K562 (cell line): ENCODE results near the gene BCO2. TPM values are rescaled to one million over a fixed set of nuclear protein-coding genes. Genes with fewer than 3 reads are reported as not detected.

Experiments
- ATAC-seq: fragments of 200-7000 bp; cut with Tn5 transposase; 3 replicates; pipeline ENCODE4 v1.9.1; 2020; ENCODE audit warnings: moderate library complexity
- BruUV-seq: library from RNA; stranded (reverse); fragments of 400-500 nt; replicated peaks from 2 replicates; lab custom pipeline; 2021; lab: Mats Ljungman, UMichigan
- CTCF ChIA-PET: fragments of 300-600 bp; formaldehyde crosslinking; extraction: SDS; loops from one replicate; lab custom pipeline; 2021; ENCODE audit warnings: low intra/inter-chr PET ratio; lab: Yijun Ruan, JAX
- POLR2A ChIA-PET: fragments of 300-600, 350-650 bp; sonication (Branson Sonifier 250); formaldehyde crosslinking; extraction: SDS; loops from one replicate; lab custom pipeline; 2021; ENCODE audit warnings: antibody characterized with exemption, inconsistent platforms; lab: Yijun Ruan, JAX
- DNase-seq, 4 experiments: peaks; one replicate each; pipeline versions ENCODE4 v3.0.0 to v3.0.0-alpha.2; 2011 to 2018; ENCODE audit warnings: low spot score in 3 of 4, mixed read lengths in 3 of 4; ENCODE audit errors: extremely low read depth in 1 of 4
- FAIRE-seq: peaks from 2 replicates; lab custom pipeline; 2011; peaks lifted over from hg19 to GRCh38; lab: Jason Lieb, UNC
- H2AFZ ChIP-seq: 2 replicates; pipeline ENCODE4 v1.6.0; 2011; ENCODE audit warnings: low read depth, low read length, control low read depth, inconsistent platforms
- H3K27ac ChIP-seq: fragments of 200-600 bp; 3 replicates; pipeline ENCODE4 v1.8.0; 2011; ENCODE audit warnings: low read depth, mild to moderate bottlenecking, control low read depth, inconsistent platforms, low read length, moderate library complexity, mixed read lengths; ENCODE audit errors: extremely low read depth
- H3K27me3 ChIP-seq, 2 experiments: fragments of 300-600 bp in 1 of 2; 2 replicates in 1 of 2; 3 replicates in 1 of 2; pipeline versions ENCODE4 v1.6.0 to v1.8.0; 2011; ENCODE audit warnings: inconsistent platforms in 2 of 2, low read length in 2 of 2, mild to moderate bottlenecking in 1 of 2, mixed read lengths in 1 of 2, moderate library complexity in 1 of 2; ENCODE audit not compliant: control insufficient read depth in 2 of 2, insufficient read depth in 2 of 2
- H3K36me3 ChIP-seq: fragments of 300-600 bp; 3 replicates; pipeline ENCODE4 v1.8.0; 2011; ENCODE audit warnings: mild to moderate bottlenecking, low read length, inconsistent platforms; ENCODE audit not compliant: control insufficient read depth, insufficient read depth
- H3K4me1 ChIP-seq, 2 experiments: fragments of 200-600 bp in 1 of 2; replicated peaks in 1 of 2; 2 replicates in 1 of 2; 3 replicates in 1 of 2; pipeline versions ENCODE4 v1.5.1 to v1.8.0; 2011; ENCODE audit warnings: inconsistent platforms in 2 of 2, low read length in 2 of 2, mild to moderate bottlenecking in 1 of 2, mixed read lengths in 1 of 2, moderate library complexity in 1 of 2; ENCODE audit not compliant: control insufficient read depth in 2 of 2, insufficient read depth in 2 of 2
- H3K4me2 ChIP-seq: 2 replicates; pipeline ENCODE4 v1.6.1; 2011; ENCODE audit warnings: low read length, control low read depth, inconsistent platforms, mixed read lengths; ENCODE audit not compliant: insufficient read depth
- H3K4me3 ChIP-seq: fragments of 200-600 bp; sonication (generic), shearing (Covaris generic); 2 replicates; pipeline ENCODE4 v1.5.1; 2016; ENCODE audit warnings: control low read depth, inconsistent platforms
- H3K79me2 ChIP-seq: fragments of 200-600 bp; 3 replicates; pipeline ENCODE4 v1.8.0; 2011; ENCODE audit warnings: low read length, inconsistent platforms; ENCODE audit not compliant: control insufficient read depth, insufficient read depth
- H3K9ac ChIP-seq, 2 experiments: 2 replicates each; pipeline versions ENCODE4 v1.6.0 to v1.6.1; 2011; ENCODE audit warnings: low read depth in 2 of 2, low read length in 2 of 2, control low read depth in 1 of 2, inconsistent platforms in 1 of 2, mild to moderate bottlenecking in 1 of 2, mixed read lengths in 1 of 2; ENCODE audit not compliant: insufficient read depth in 1 of 2
- H3K9me1 ChIP-seq: one replicate; pipeline ENCODE4 v1.6.0; 2011; ENCODE audit warnings: inconsistent platforms, mild to moderate bottlenecking, low read length, moderate library complexity; ENCODE audit not compliant: control insufficient read depth, insufficient read depth
- H3K9me3 ChIP-seq: replicated peaks from 2 replicates; pipeline ENCODE4 v1.5.1; 2011; ENCODE audit warnings: low read depth, low read length, inconsistent platforms; ENCODE audit not compliant: control insufficient read depth, insufficient read depth
- H4K20me1 ChIP-seq: replicated peaks from 2 replicates; pipeline ENCODE4 v1.6.1; 2011; ENCODE audit warnings: low read length, inconsistent platforms, mixed read lengths; ENCODE audit not compliant: control insufficient read depth, insufficient read depth
- MBD1 ChIP-seq: fragments of 250-450 bp; sonication (Bioruptor Pico); IDR thresholded peaks from 2 replicates; pipeline ENCODE4 v1.8.0; 2022; ENCODE audit warnings: inconsistent platforms
- RBM14 ChIP-seq: fragments of 200-400 bp; formaldehyde crosslinking; IDR thresholded peaks from 2 replicates; pipeline ENCODE4 v1.6.1; 2018; ENCODE audit warnings: low read depth, mild to moderate bottlenecking, low read length, moderate library complexity, borderline replicate concordance; ENCODE audit not compliant: insufficient read depth
- STAT5B ChIP-seq: fragments of 250-450 bp; sonication (Bioruptor Pico); IDR thresholded peaks from 2 replicates; pipeline ENCODE4 v1.8.0; 2021; ENCODE audit warnings: mild to moderate bottlenecking, inconsistent platforms
- TCF3 ChIP-seq: sonication (generic); formaldehyde crosslinking; IDR thresholded peaks from 2 replicates; pipeline ENCODE4 v1.4.0; 2020; ENCODE audit warnings: mild to moderate bottlenecking, missing genetic modification reagents
- TCF7L2 ChIP-seq: fragments of 150-350 bp; IDR thresholded peaks from 2 replicates; pipeline ENCODE4 v1.6.1; 2016; ENCODE audit warnings: low read depth, mild to moderate bottlenecking, low read length, moderate library complexity
- TFE3 ChIP-seq: fragments of 450-650 bp; formaldehyde crosslinking; IDR thresholded peaks from 2 replicates; pipeline ENCODE4 v1.4.0; 2020; ENCODE audit warnings: mild to moderate bottlenecking, mixed read lengths
- TOE1 ChIP-seq, 2 experiments: fragments of 450-650 bp in 1 of 2; sonication (generic) in 1 of 2; formaldehyde crosslinking in 1 of 2; IDR thresholded peaks; 2 replicates each; pipeline versions ENCODE4 v1.7.1 to v1.8.0; 2016 to 2022; ENCODE audit warnings: borderline replicate concordance in 2 of 2, mild to moderate bottlenecking in 2 of 2, antibody characterized with exemption in 1 of 2, inconsistent platforms in 1 of 2, low read depth in 1 of 2, missing genetic modification reagents in 1 of 2, moderate library complexity in 1 of 2
- ZBTB7A ChIP-seq: IDR thresholded peaks from 2 replicates; pipeline ENCODE4 v1.6.1; 2011; ENCODE audit warnings: low read depth, mild to moderate bottlenecking, low read length, moderate library complexity, borderline replicate concordance; ENCODE audit not compliant: control insufficient read depth
- ZNF224 ChIP-seq: sonication (generic); formaldehyde crosslinking; IDR thresholded peaks from 2 replicates; pipeline ENCODE4 v1.8.0; 2022; ENCODE audit warnings: mild to moderate bottlenecking, missing genetic modification reagents
- ZNF384 ChIP-seq: IDR thresholded peaks from 2 replicates; pipeline ENCODE4 v1.6.1; 2012; ENCODE audit warnings: low read depth, low read length, improper control_type of control experiment
- ZNF589 ChIP-seq: fragments of 200-800 bp; sonication (Bioruptor generic); IDR thresholded peaks from 2 replicates; pipeline ENCODE4 v1.6.1; 2016; ENCODE audit warnings: low read depth, missing genetic modification characterization, missing compliant biosample characterization
- WGBS: fragments of 100-300 bp; shearing (Covaris generic); methylation state at CpG from one replicate; pipeline ENCODE4 v1.1.6; 2016; ENCODE audit warnings: low coverage, mixed read lengths; ENCODE audit not compliant: insufficient coverage; ENCODE audit errors: missing lambda C conversion rate; 5-methylcytosine and 5-hydroxymethylcytosine counted together
- in situ Hi-C: fragments of 300-500 bp; cut with MboI; formaldehyde crosslinking; loops from 4 replicates; pipeline ENCODE4 v1.15.0; 2018; ENCODE audit warnings: inconsistent platforms, mixed read lengths
- intact Hi-C: fragments of 100-400 bp; cut with micrococcal nuclease; formaldehyde crosslinking; loops from 2 replicates; pipeline ENCODE4 v1.14.2; 2022
- polyA plus RNA-seq, 8 experiments: library from polyadenylated mRNA; depleted of rRNA in 4 of 8; stranded (reverse) in 5 of 8; unstranded in 3 of 8; fragments of >200 nt; fragmentation: Nextera tagmentation in 2 of 8; fragmentation: Illumina TruSeq in 1 of 8; extraction: Ambion mirVana in 2 of 8; extraction: Trizol in 1 of 8; gene quantifications; 2 replicates each; pipeline versions ENCODE4 v1.2.1 to v1.2.3, GENCODE V29; 2011 to 2014; ENCODE audit warnings: inconsistent platforms in 1 of 8, missing spikeins in 1 of 8
- total RNA-seq, 7 experiments: library from RNA; depleted of rRNA in 6 of 7; stranded (reverse); fragments of >200 nt in 6 of 7; fragmentation: Illumina TruSeq in 2 of 7; extraction: Trizol in 2 of 7; gene quantifications; 2 replicates each; pipeline versions ENCODE4 v1.2.1 to v1.2.3, GENCODE V29; 2011 to 2021; ENCODE audit warnings: low replicate concordance in 1 of 7

BCO2 gene
- total and polyA plus RNA-seq, 9 of the 15 experiments (the other 6 are each of a cell fraction or from before 2014, with no cell fraction given) = 0.21 to 1.0 (median 0.47) TPM; not detected in 1

- in situ Hi-C loops (loop anchor here (10.0 kb wide), 2 partner anchors 328 to 622 kb away; partner anchors contain the start of gene SIK2), intact Hi-C loops (loop anchor here (1.0 kb wide), 1 partner anchor 53 kb away; no protein-coding TSS in a partner anchor)
- no TSS peak for BruUV-seq
- peak overlapping the region; percentile 88 to 94 for H3K9ac ChIP-seq
- ChIA-PET POLR2A (interaction anchor here (0.6 to 1.1 kb wide), 4 partner anchors 10 to 63 kb away, joined by 3 to 4 read pairs (median 3); no protein-coding TSS in a partner anchor), CTCF (interaction anchor here (1.5 kb wide), 1 partner anchor 52 kb away, joined by 3 read pairs; no protein-coding TSS in a partner anchor)
- peak overlapping the region; percentile 91 for H3K4me2 ChIP-seq
- no peaks in the 10 kb centered on the region for H3K9me3 ChIP-seq
- H3K27me3 ChIP-seq = no peaks in the 10 kb centered on the region
- H3K9me1 ChIP-seq = no peaks in the 10 kb centered on the region
- H3K4me1 ChIP-seq = peaks cover 5 to 8% of the 10 kb centered on the region in 2 experiments; a peak in 3 of 5 replicates
- peak overlapping the region; percentile 87 for H3K27ac ChIP-seq
- H4K20me1 ChIP-seq = no peaks in the 10 kb centered on the region
- H2AFZ ChIP-seq = peak overlapping the region; percentile 99
- peaks cover 34% of the 10 kb centered on the region for H3K36me3 ChIP-seq
- ATAC-seq (peak; percentile 75), FAIRE-seq (no peak), DNase-seq (peak; percentile 31 to 52 (median 43))
- peak overlapping the region; percentile 85 for H3K4me3 ChIP-seq
- WGBS = 1% methylated on average over 15 of the region's 16 CpGs
- H3K79me2 ChIP-seq = peaks cover 26% of the 10 kb centered on the region
- TF ChIP-seq STAT5B = no peak
- 0 out of 2 replicates have a peak, but pooled peaks have one; percentile 34 for TF ChIP-seq ZNF384
- TF ChIP-seq TCF7L2 = no peak
- TF ChIP-seq TCF3 = no peak
- TF ChIP-seq RBM14 = no peak
- no peak for TF ChIP-seq TFE3
- TF ChIP-seq TOE1 (IDR thresholded peaks at IDR 0.05; ENCODE audit: borderline replicate concordance) = no peak
- no peak for TF ChIP-seq TOE1 (CRISPR knock-in tag; IDR thresholded peaks at IDR 0.05; ENCODE audit: borderline replicate concordance, low read depth)
- no peak for TF ChIP-seq ZBTB7A
- no peak for TF ChIP-seq MBD1 (CRISPR knock-in tag)
- no peak for TF ChIP-seq ZNF224 (CRISPR knock-in tag)
- no peak for TF ChIP-seq ZNF589
Measured at GRCh38 chr11:112226831-112227401, 51.6 kb downstream of the BCO2 start.
